ENCODE measurements around the gene SCAMP2. TPM values are rescaled to one million over a fixed set of nuclear protein-coding genes. Genes with fewer than 3 reads are reported as not detected.
"Not testable (repeated sequence)": the region's sequence is repeated elsewhere in the genome, so short reads cannot be mapped to it uniquely, and the experiment has no call there.

Gene SCAMP2
- total and polyA plus RNA-seq, 9 donors, result 17.3 to 74.5 (median 54.2) TPM

DNA sequence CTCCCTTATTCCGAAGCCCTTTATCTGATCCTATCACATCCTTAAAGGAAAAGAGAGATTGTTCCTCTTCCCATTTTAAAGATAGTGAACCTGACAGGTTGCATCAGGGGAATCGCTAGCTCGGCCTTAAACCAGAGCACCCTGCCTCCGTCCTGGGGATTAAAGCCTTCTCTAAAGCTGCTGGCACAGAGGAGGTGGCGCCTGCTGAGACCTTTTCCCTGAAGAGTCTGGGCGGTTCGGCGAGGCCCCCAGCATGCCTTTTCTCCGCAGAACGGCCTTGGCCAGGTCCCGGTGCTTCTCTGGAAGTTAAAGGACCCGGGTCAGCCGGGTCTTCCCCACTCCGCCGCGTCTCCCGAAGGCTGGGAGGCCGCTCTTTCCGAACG lies 32.9 kb upstream of the SCAMP2 start:
- peak; percentile 42 for DNase-seq
- 0% methylated on average over 19 of the region's 20 CpGs for WGBS (ENCODE audit: insufficient coverage)
- Histone ChIP-seq H3K9me3 (replicated peaks; ENCODE audit: control insufficient read depth, low read depth, low read length) (no peaks in the 10 kb centered on the region), H3K27me3 (ENCODE audit: control insufficient read depth, insufficient read depth, low read length) (no peaks in the 10 kb centered on the region), H3K4me3 (ENCODE audit: low read length) (peak overlapping the region; percentile 94), H3K27ac (ENCODE audit: low read length) (peak overlapping the region; percentile 94), H3K4me1 (ENCODE audit: control insufficient read depth, insufficient read depth, low read length) (peaks cover 24% of the 10 kb centered on the region), H3K36me3 (ENCODE audit: control insufficient read depth, insufficient read depth, low read length) (peaks cover 43% of the 10 kb centered on the region)

GRCh38 chr15:74904190-74904805 lies 31.1 kb upstream of the SCAMP2 start:
- Histone ChIP-seq H3K27ac (ENCODE audit: low read length) (no peak overlapping the region), H3K9me3 (replicated peaks; ENCODE audit: control insufficient read depth, low read depth, low read length) (no peaks in the 10 kb centered on the region), H3K27me3 (ENCODE audit: control insufficient read depth, insufficient read depth, low read length) (no peaks in the 10 kb centered on the region), H3K4me1 (ENCODE audit: control insufficient read depth, insufficient read depth, low read length) (peaks cover 24% of the 10 kb centered on the region), H3K4me3 (ENCODE audit: low read length) (no peak overlapping the region), H3K36me3 (ENCODE audit: control insufficient read depth, insufficient read depth, low read length) (peaks cover 54% of the 10 kb centered on the region)
- WGBS (ENCODE audit: insufficient coverage), result 96% methylated on average over 3 of the region's 7 CpGs
- no peak for DNase-seq

GRCh38 chr15:74903676-74904075 lies 30.5 kb upstream of the SCAMP2 start:
- WGBS (ENCODE audit: insufficient coverage), result 100% methylated on average over 1 of the region's 1 CpG
- Histone ChIP-seq H3K27me3 (ENCODE audit: control insufficient read depth, insufficient read depth, low read length) (no peaks in the 10 kb centered on the region), H3K4me3 (ENCODE audit: low read length) (no peak overlapping the region), H3K9me3 (replicated peaks; ENCODE audit: control insufficient read depth, low read depth, low read length) (no peaks in the 10 kb centered on the region), H3K36me3 (ENCODE audit: control insufficient read depth, insufficient read depth, low read length) (peaks cover 59% of the 10 kb centered on the region), H3K4me1 (ENCODE audit: control insufficient read depth, insufficient read depth, low read length) (peaks cover 24% of the 10 kb centered on the region), H3K27ac (ENCODE audit: low read length) (no peak overlapping the region)
- DNase-seq, result no peak

GRCh38 chr15:74902295-74903075 lies 29.3 kb upstream of the SCAMP2 start:
- DNase-seq, result no peak
- 93% methylated on average over 3 of the region's 4 CpGs for WGBS (ENCODE audit: insufficient coverage)
- no peaks in the 10 kb centered on the region for H3K9me3 ChIP-seq (replicated peaks; ENCODE audit: control insufficient read depth, low read depth, low read length)
- peaks cover 23% of the 10 kb centered on the region for H3K4me1 ChIP-seq (ENCODE audit: control insufficient read depth, insufficient read depth, low read length)
- H3K4me3 ChIP-seq (ENCODE audit: low read length), result no peak overlapping the region
- peaks cover 66% of the 10 kb centered on the region for H3K36me3 ChIP-seq (ENCODE audit: control insufficient read depth, insufficient read depth, low read length)
- no peak overlapping the region for H3K27ac ChIP-seq (ENCODE audit: low read length)
- H3K27me3 ChIP-seq (ENCODE audit: control insufficient read depth, insufficient read depth, low read length), result no peaks in the 10 kb centered on the region

DNA sequence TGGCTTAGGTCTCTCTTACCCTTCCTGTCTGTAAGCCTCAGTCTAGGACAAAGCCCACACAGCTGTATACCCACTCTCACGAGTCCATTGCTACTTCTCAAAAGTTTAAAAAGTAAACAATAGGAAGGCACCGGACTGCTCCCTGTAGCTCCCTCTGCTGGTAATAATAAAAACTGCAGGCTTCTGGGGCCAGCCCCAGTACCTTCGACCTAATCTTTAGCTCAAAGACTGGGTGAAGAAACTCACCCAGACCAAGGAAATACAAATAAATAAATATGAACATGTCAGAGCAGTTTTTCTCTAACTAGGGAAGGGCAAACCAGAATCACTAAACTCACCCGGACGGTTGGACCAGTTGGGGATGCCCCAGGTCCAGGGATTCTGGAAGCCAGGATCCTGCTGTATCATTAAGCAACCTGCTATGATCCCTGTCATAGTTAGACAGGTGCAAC lies 28.5 kb upstream of the SCAMP2 start:
- H3K4me1 ChIP-seq (ENCODE audit: control insufficient read depth, insufficient read depth, low read length), result peaks cover 20% of the 10 kb centered on the region
- H3K36me3 ChIP-seq (ENCODE audit: control insufficient read depth, insufficient read depth, low read length), result peaks cover 75% of the 10 kb centered on the region
- H3K4me3 ChIP-seq (ENCODE audit: low read length), result no peak overlapping the region
- no peaks in the 10 kb centered on the region for H3K27me3 ChIP-seq (ENCODE audit: control insufficient read depth, insufficient read depth, low read length)
- no peaks in the 10 kb centered on the region for H3K9me3 ChIP-seq (replicated peaks; ENCODE audit: control insufficient read depth, low read depth, low read length)
- peak; percentile 64 for DNase-seq
- WGBS (ENCODE audit: insufficient coverage), result 45% methylated on average over 2 of the region's 5 CpGs
- H3K27ac ChIP-seq (ENCODE audit: low read length), result peak overlapping the region; percentile 7

DNA sequence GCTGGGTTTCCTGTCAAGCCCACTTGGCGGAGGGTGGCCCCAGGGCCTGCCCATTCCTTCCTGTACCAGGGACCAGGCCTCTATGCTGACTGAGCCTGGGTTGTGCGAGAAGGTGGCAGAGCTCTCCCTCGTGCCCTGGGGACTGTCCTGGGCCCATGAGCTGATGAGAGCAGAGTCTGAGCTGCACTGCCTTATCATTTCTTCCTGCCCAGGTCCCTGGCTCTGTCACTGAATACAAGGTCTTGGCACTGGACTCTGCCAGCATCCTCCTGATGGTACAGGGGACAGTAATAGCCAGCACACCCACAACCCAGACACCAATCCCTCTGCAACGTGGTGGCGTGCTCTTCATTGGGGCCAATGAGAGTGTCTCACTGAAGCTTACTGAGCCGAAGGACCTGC lies 24.1 kb upstream of the SCAMP2 start:
- H3K27ac ChIP-seq (ENCODE audit: low read length), result no peak overlapping the region
- H3K4me3 ChIP-seq (ENCODE audit: low read length), result no peak overlapping the region
- H3K9me3 ChIP-seq (replicated peaks; ENCODE audit: control insufficient read depth, low read depth, low read length), result no peaks in the 10 kb centered on the region
- H3K27me3 ChIP-seq (ENCODE audit: control insufficient read depth, insufficient read depth, low read length), result no peaks in the 10 kb centered on the region
- DNase-seq, result no peak
- H3K36me3 ChIP-seq (ENCODE audit: control insufficient read depth, insufficient read depth, low read length), result peaks cover 77% of the 10 kb centered on the region
- H3K4me1 ChIP-seq (ENCODE audit: control insufficient read depth, insufficient read depth, low read length), result peaks cover 12% of the 10 kb centered on the region
- 84% methylated on average over 6 of the region's 6 CpGs for WGBS (ENCODE audit: insufficient coverage)

DNA sequence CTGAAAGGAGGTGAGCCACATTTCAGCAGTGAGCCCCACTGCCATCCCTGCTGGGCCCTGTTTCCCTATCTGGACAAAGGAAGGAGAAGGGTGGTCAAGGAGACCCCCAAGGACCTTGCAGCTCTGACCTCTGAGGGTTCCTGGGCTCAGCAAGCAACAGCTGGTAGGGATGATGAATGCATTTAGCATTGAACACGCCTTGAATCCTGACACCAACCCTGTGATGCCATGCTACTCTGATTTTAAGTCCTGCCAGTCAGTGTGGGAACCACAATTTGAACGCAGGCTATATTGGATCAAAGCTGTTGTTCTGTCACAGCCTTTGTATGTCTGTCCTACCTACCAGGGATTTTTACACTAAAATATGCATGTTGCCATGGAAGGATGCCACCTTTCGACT lies 23.2 kb upstream of the SCAMP2 start:
- Histone ChIP-seq H3K36me3 (ENCODE audit: control insufficient read depth, insufficient read depth, low read length) (peaks cover 72% of the 10 kb centered on the region), H3K27me3 (ENCODE audit: control insufficient read depth, insufficient read depth, low read length) (no peaks in the 10 kb centered on the region), H3K27ac (ENCODE audit: low read length) (peak overlapping the region; percentile 59), H3K4me1 (ENCODE audit: control insufficient read depth, insufficient read depth, low read length) (peaks cover 16% of the 10 kb centered on the region), H3K9me3 (replicated peaks; ENCODE audit: control insufficient read depth, low read depth, low read length) (no peaks in the 10 kb centered on the region), H3K4me3 (ENCODE audit: low read length) (no peak overlapping the region)
- DNase-seq, result no peak
- 79% methylated on average over 2 of the region's 3 CpGs for WGBS (ENCODE audit: insufficient coverage)

- no peak overlapping the region for H3K4me3 ChIP-seq (ENCODE audit: low read length)
- peaks cover 71% of the 10 kb centered on the region for H3K36me3 ChIP-seq (ENCODE audit: control insufficient read depth, insufficient read depth, low read length)
- peaks cover 19% of the 10 kb centered on the region for H3K4me1 ChIP-seq (ENCODE audit: control insufficient read depth, insufficient read depth, low read length)
- peak overlapping the region; percentile 59 for H3K27ac ChIP-seq (ENCODE audit: low read length)
- H3K27me3 ChIP-seq (ENCODE audit: control insufficient read depth, insufficient read depth, low read length), result no peaks in the 10 kb centered on the region
- DNase-seq, result no peak
- no peaks in the 10 kb centered on the region for H3K9me3 ChIP-seq (replicated peaks; ENCODE audit: control insufficient read depth, low read depth, low read length)
- 85% methylated on average over 5 of the region's 6 CpGs for whole genome bisulfite sequencing (ENCODE audit: insufficient coverage)
These were observed 22.7 kb upstream of the SCAMP2 start for GRCh38 chr15:74895830-74896229.

DNA sequence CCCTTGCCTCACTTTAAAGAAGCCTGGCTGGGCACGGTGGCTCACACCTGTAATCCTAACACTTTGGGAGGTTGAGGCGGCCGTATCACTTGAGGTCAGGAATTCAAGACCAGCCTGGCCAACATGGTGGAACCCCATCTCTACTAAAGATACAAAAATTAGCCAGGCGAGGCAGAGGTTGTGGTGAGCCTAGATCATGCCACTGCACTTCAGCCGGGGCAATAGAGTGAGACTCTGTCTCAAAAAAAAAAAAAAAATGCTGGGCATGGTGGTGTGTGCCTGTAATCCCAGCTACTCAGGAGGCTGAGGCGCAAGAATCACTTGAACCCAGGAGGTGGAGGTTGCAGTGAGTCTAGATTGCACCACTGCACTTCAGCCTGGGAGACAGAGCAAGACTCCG lies 21.2 kb upstream of the SCAMP2 start:
- Histone ChIP-seq H3K4me1 (ENCODE audit: control insufficient read depth, insufficient read depth, low read length) (peaks cover 30% of the 10 kb centered on the region), H3K36me3 (ENCODE audit: control insufficient read depth, insufficient read depth, low read length) (peaks cover 58% of the 10 kb centered on the region)
- DNase-seq; H3K4me3 ChIP-seq (ENCODE audit: low read length); H3K9me3 ChIP-seq (replicated peaks; ENCODE audit: control insufficient read depth, low read depth, low read length); H3K27ac ChIP-seq (ENCODE audit: low read length); H3K27me3 ChIP-seq (ENCODE audit: control insufficient read depth, insufficient read depth, low read length): not testable (repeated sequence)
- WGBS (ENCODE audit: insufficient coverage), result 100% methylated on average over 1 of the region's 7 CpGs

DNA sequence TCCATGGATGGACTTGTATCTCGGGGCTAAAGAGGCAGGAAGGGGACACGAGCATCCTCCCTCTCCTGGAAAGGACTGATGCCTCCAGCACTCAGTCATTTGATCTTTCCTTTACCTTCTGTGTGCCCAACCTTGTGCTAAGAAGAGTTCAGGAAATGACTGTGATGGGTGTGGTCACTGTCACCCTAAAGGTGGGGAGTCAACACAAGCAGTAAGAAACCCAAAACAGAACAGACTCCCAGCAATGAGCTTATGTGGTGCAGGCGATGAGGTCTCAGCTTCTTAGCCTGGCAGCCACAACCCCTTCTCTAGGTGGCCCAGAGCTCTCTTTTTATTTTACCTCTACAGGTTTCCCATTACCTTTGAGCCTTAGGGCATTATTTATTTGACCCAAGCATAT lies 20.5 kb upstream of the SCAMP2 start:
- H3K36me3 ChIP-seq (ENCODE audit: control insufficient read depth, insufficient read depth, low read length), result peaks cover 53% of the 10 kb centered on the region

More for the DNA sequence above, 20.5 kb upstream of the SCAMP2 start:
- WGBS (ENCODE audit: insufficient coverage), result no CpG with 5 or more reads among the region's 3 CpGs
- DNase-seq, result no peak
- Histone ChIP-seq H3K27ac (ENCODE audit: low read length) (no peak overlapping the region), H3K4me3 (ENCODE audit: low read length) (no peak overlapping the region), H3K9me3 (replicated peaks; ENCODE audit: control insufficient read depth, low read depth, low read length) (no peaks in the 10 kb centered on the region), H3K27me3 (ENCODE audit: control insufficient read depth, insufficient read depth, low read length) (no peaks in the 10 kb centered on the region), H3K4me1 (ENCODE audit: control insufficient read depth, insufficient read depth, low read length) (peaks cover 37% of the 10 kb centered on the region)

All from muscle of leg (tissue), 11 donors.